ENCODE data around the gene SDHAF1.
"Not testable (repeated sequence)": the region's sequence is repeated elsewhere in the genome, so short reads cannot be mapped to it uniquely, and the experiment has no call there.

The SDHAF1 gene

GRCh38 chr19:35995048-35995993 is at the start of gene SDHAF1:
Gene SDHAF1 (plus strand): TSS chr19:35995188. CDS start chr19:35995275, 87 bp downstream.
- DNase-seq = peak; percentile 90

GRCh38 chr19:35946203-35946602 is 48.8 kb upstream of the SDHAF1 start:
- no peak for DNase-seq

- DNase-seq = no peak
Measured at GRCh38 chr19:35949131-35949530, 45.9 kb upstream of the SDHAF1 start.

- no peak for DNase-seq
Measured at GRCh38 chr19:35955881-35956634, 38.9 kb upstream of the SDHAF1 start.

DNA sequence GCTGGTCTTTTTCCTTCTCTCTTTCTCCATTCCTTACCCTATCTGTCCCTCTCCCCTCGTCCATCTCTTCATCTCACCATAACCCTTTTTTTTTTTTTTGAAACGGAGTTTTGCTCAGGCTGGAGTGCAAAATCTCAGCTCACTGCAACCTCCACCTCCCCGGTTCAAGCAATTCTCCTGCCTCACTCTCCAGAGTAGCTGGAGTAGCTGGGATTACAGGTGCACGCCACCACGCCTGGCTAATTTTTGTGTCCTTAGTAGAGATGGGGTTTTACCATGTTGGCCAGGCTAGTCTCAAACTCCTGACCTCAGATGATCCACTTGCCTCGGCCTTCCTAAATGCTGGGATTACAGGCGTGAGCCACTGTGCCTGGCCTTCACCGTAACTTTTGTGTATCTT is 37.6 kb upstream of the SDHAF1 start:
- not testable (repeated sequence) for DNase-seq

GRCh38 chr19:35958660-35959039 is 36.3 kb upstream of the SDHAF1 start:
- no peak for DNase-seq

DNA sequence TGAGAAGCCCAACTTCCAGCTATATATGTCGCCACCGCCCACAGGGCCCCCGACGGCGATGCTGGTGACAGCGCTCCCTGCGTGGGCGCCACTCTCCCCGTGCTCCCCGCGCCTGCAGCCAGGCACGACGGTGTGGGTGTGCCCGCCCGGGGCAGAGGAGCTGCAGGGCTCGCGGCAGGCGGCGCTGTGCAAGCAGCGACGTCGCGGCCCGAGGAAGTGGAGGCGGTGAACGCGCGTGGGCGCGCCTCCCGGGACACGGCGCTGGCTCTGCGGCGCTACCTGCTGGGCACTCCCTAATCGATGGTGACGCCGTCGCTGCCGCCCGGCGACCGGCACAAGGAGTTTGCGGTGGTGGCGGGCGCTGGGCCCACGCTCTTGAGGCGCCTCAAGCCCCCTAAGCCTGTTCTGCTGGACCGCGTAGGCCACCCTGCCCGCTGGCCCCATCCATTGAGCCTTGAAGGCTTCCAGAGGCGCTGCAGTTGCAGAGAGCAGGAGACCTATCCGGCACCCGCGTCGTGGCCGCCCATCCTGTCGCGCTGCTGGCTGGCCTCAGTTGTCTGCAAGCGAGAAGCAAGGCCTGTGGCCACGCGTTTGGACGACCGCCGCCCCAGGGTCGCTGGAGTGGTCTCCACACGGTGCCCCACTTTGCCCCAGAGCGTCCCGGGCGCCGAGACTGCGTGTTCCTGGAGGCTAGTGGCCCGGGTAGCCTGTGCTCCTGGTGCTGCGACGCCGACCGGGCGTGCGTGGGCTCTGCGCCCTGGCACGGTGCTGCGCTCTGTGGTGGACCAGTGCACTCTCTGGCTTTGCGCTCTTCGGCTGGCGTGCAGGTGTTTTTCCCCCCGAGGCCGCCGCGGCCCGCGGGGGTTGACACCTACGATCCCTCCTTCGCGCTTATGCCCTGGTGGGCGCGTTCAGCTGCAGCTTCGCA is 35.7 kb upstream of the SDHAF1 start:
- DNase-seq = no peak

- no peak for DNase-seq
Measured at GRCh38 chr19:35959968-35960320, 35.0 kb upstream of the SDHAF1 start.

DNA sequence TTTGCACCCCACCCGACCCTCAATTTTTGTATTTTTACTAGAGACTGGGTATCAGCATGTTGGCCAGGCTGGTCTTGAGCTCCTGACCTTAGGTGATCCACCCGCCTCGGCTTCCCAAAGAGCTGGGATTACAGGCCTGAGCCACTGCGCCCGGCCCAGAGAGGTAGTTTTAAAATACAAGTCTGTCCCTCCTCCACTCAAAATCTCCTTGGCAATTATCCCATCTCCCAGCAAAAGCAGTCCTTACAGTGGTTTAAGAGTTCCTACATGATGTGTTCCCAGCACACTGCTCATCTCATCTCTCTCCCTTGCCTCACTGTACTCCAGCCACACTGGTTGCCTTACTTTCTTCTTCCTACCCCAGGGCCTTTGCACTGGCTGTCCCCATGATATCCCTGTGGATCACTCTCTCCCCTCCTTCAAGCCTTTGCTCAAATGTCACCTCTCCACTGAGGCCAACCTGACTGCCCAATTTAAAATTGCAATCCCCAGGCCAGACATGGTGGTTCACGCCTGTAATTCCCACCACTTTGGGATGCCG is 34.5 kb upstream of the SDHAF1 start:
- DNase-seq = no peak

DNA sequence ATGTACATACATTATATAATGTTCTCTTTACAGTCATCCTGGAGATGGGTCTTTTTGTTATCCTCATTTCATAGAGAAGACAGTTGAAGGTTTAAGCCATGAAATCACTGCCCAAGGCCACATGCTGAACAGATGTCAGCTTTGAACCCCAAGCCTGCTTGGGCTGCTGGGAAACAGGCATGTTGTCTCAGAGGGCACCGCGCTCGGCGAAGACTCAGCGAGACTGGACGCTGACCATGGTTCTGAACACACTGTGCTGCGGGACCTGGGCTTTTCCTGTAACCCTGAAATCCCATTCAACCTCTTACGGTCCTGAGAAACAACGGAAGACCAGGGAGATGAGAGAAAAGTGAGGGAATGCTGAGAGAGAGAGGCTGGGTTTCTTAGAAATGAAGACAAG is 31.5 kb upstream of the SDHAF1 start:
- no peak for DNase-seq

DNA sequence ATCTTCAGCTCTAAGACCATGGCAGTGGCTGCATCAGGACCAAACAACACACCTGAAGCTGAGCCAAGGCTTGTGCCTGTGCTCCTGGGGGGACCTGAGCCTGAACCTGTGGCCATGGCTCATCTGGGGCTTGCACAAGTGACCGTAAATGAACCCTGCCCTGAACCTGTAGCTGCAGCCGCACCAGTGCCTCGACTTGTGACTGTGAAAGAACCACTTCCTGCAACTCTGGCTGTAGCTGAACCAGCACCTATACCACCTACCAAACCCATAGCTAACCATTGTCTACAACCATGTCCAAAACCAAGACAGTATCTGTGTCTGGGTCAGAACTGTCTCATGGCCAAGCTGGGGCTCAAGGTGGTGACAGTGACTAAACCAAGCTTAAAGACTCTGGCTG is 28.2 kb upstream of the SDHAF1 start:
- no peak for DNase-seq

DNA sequence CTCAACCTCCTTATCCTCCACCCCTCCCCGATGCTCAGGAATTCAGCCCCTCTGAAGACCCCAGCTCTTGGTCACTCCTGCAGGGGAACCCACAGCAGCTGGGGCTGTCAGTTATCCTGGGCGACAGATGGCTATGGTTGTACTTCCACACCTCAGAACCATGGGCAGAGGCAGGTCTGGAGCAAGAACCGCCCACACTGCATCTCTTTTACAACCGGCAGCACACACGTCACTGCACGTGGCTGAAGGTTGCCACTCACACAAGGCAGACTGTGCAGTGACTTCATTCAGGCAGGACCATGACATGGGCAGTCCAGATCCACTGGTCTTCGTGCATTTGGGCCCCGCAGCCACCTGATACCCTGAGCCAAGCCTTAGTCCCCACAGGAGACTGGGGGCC is 21.5 kb upstream of the SDHAF1 start:
- no peak for DNase-seq

DNA sequence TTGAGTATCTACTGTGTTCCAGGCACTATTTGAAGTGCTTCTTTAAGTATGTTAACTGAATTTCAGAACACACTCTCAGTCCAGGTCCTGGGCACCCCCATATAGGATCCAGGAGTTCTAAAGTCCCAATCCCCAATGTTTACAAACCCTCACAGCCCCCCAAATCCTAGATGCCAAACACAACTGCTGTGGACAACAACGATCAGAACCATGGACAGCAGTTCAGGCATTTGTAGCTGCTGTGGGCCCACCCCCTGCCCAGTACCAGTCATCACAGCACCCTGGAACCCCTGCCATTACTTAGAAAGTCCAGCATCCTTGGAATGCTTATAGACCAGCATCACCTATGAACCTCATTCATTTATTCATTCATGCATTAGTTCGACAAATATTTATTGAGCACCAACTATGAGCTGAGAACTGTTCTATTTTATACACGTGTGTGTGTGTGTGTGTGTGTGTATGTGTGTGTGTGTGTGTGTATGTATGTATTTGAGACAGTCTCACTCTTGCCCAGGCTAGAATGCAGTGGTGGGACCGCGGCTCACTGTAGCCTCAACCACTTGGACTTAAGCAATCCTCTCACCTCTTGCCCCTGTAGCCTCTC is 19.3 kb upstream of the SDHAF1 start:
- DNase-seq = no peak

GRCh38 chr19:35977446-35978222 is 17.4 kb upstream of the SDHAF1 start:
- DNase-seq = peak; percentile 96

DNA sequence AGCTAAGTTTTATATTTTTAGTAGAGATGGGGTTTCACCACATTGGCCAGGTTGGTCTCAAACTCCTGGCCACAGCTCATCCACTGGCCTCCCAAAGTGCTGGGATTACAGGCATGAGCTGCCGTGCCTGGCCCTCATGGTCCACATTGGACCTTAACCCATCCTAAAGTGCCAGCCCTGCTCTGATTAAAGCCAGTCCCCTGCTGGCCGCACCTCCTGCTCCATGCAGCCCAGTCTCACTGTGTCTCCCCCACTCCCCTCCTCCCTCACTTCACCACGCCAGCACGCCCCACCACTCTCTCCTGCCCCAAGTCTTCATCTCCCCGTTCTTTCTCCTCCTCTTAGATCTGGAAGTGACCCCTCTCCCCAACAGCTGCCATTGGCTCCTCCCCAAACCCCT is 16.7 kb upstream of the SDHAF1 start:
- DNase-seq = no peak

- DNase-seq = no peak
Measured at GRCh38 chr19:35978832-35979365, 16.1 kb upstream of the SDHAF1 start.

GRCh38 chr19:35980997-35981396 is 14.0 kb upstream of the SDHAF1 start:
- DNase-seq = not testable (repeated sequence)

- no peak for DNase-seq
Measured at GRCh38 chr19:35983177-35983576, 11.8 kb upstream of the SDHAF1 start.

DNA sequence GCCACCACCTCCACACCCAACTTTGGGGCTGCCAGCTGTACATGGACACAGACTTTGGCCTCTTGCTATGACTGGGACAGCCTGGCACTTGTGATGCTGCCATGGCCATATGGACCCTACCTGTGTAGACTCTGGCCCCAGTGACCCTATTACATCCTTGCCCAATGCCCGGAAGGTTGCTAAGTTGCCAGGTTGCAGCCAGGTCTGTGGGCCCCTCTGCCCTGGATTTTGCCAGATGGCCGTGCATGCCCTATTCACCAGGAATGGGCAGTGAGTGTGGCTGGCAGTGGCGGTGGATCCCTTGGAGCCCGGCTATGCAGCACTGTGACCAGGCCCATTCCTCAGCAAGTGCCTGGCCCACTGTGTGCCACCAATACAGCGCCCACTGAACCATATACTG is 8.9 kb upstream of the SDHAF1 start:
- no peak for DNase-seq

- peak; percentile 67 for DNase-seq
Measured at GRCh38 chr19:35986664-35987570, 8.1 kb upstream of the SDHAF1 start.
